OCI-LY1 (cell line): ENCODE results near the gene IL1R2.

Experiments used
- H2AFZ ChIP-seq: fragments of 200-600 bp; sonication (generic), shearing (Covaris generic); 2 replicates; pipeline ENCODE4 v1.6.0; 2014; ENCODE audit warnings: antibody characterized with exemption, mild to moderate bottlenecking, low read length
- H3F3A ChIP-seq: fragments of 200-600 bp; sonication (generic), shearing (Covaris generic); 2 replicates; pipeline ENCODE4 v1.6.0; 2014; ENCODE audit warnings: mild to moderate bottlenecking, antibody characterized with exemption, low read length, moderate library complexity; ENCODE audit not compliant: insufficient read depth
- H3K27ac ChIP-seq: fragments of 200-600 bp; sonication (generic); 2 replicates; pipeline ENCODE4 v1.5.1; 2014; ENCODE audit warnings: low read length, mixed run types, mild to moderate bottlenecking, low read depth; ENCODE audit not compliant: poor library complexity, severe bottlenecking
- H3K27me3 ChIP-seq: fragments of 200-600 bp; sonication (generic); 2 replicates; pipeline ENCODE4 v1.6.0; 2014; ENCODE audit warnings: antibody characterized with exemption, mild to moderate bottlenecking, low read length, moderate library complexity; ENCODE audit not compliant: insufficient read depth
- H3K36me3 ChIP-seq: fragments of 200-600 bp; sonication (generic); 2 replicates; pipeline ENCODE4 v1.6.1; 2014; ENCODE audit warnings: mild to moderate bottlenecking, antibody characterized with exemption, low read length, moderate library complexity, mixed read lengths; ENCODE audit not compliant: insufficient read depth
- H3K4me1 ChIP-seq: fragments of 200-600 bp; sonication (generic); 2 replicates; pipeline ENCODE4 v1.5.1; 2014; ENCODE audit warnings: mild to moderate bottlenecking, low read length, moderate library complexity; ENCODE audit not compliant: insufficient read depth, severe bottlenecking
- H3K4me2 ChIP-seq: fragments of 200-600 bp; sonication (generic), shearing (Covaris generic); 2 replicates; pipeline ENCODE4 v1.6.1; 2014; ENCODE audit warnings: low read length
- H3K4me3 ChIP-seq: fragments of 200-600 bp; sonication (generic); 2 replicates; pipeline ENCODE4 v1.5.1; 2014; ENCODE audit warnings: low read length, low read depth, mild to moderate bottlenecking, mixed read lengths; ENCODE audit not compliant: poor library complexity, severe bottlenecking
- H3K79me2 ChIP-seq: fragments of 200-600 bp; shearing (Covaris generic); 2 replicates; pipeline ENCODE4 v1.6.1; 2016; ENCODE audit warnings: mixed run types, low read length, mixed read lengths; ENCODE audit not compliant: insufficient read depth
- H3K9ac ChIP-seq: fragments of 200-600 bp; sonication (generic), shearing (Covaris generic); 2 replicates; pipeline ENCODE4 v1.6.1; 2014; ENCODE audit warnings: mild to moderate bottlenecking, low read length, mixed read lengths
- H3K9me2 ChIP-seq: fragments of 200-600 bp; sonication (generic), shearing (Covaris generic); 2 replicates; pipeline ENCODE4 v1.6.1; 2014; ENCODE audit warnings: low read depth, mild to moderate bottlenecking, low read length, mixed read lengths
- H3K9me3 ChIP-seq: fragments of 200-600 bp; shearing (Covaris generic); 2 replicates; pipeline ENCODE4 v1.6.1; 2014; ENCODE audit warnings: low read length, mixed read lengths
- H4K20me1 ChIP-seq: fragments of 200-600 bp; sonication (generic), shearing (Covaris generic); 2 replicates; pipeline ENCODE4 v1.6.0; 2016; ENCODE audit warnings: mild to moderate bottlenecking, low read length; ENCODE audit not compliant: insufficient read depth
- CTCF ChIP-seq: fragments of 200-600 bp; sonication (generic), shearing (Covaris generic); IDR thresholded peaks from 2 replicates; pipeline ENCODE4 v1.5.1; 2017; ENCODE audit warnings: mild to moderate bottlenecking, antibody characterized with exemption, low read length, moderate library complexity, mixed read lengths
- EZH2 ChIP-seq: fragments of 200-600 bp; sonication (generic), shearing (Covaris generic); IDR thresholded peaks from 2 replicates; pipeline ENCODE4 v1.8.0; 2017; ENCODE audit warnings: borderline replicate concordance, mixed run types, mild to moderate bottlenecking, antibody characterized with exemption, low read length, moderate library complexity, mixed read lengths

IL1R2 gene

GRCh38 chr2:101972621-101973434, 18.9 kb upstream of the IL1R2 start:
- Histone ChIP-seq H3K4me1 (no peaks in the 10 kb centered on the region), H3K9ac (no peak overlapping the region), H3K27ac (no peak overlapping the region)

GRCh38 chr2:101974663-101975062, 17.1 kb upstream of the IL1R2 start:
- Histone ChIP-seq H3K79me2 (no peaks in the 10 kb centered on the region), H3K4me1 (no peaks in the 10 kb centered on the region), H3K9me3 (no peaks in the 10 kb centered on the region), H4K20me1 (no peaks in the 10 kb centered on the region), H3K9me2 (no peaks in the 10 kb centered on the region), H3K36me3 (no peaks in the 10 kb centered on the region), H3F3A (no peaks in the 10 kb centered on the region), H3K9ac (no peak overlapping the region), H3K4me2 (no peak overlapping the region), H3K27me3 (no peaks in the 10 kb centered on the region), H3K4me3 (no peak overlapping the region), H3K27ac (no peak overlapping the region), H2AFZ (no peak overlapping the region)
- TF ChIP-seq CTCF (no peak), EZH2 (no peak)

More at GRCh38 chr2:101972621-101973434, 18.9 kb upstream of the IL1R2 start:
- no peaks in the 10 kb centered on the region for H3K9me2 ChIP-seq
- no peaks in the 10 kb centered on the region for H3K36me3 ChIP-seq
- no peaks in the 10 kb centered on the region for H4K20me1 ChIP-seq
- H2AFZ ChIP-seq, result no peak overlapping the region
- H3K27me3 ChIP-seq, result no peaks in the 10 kb centered on the region
- H3K79me2 ChIP-seq, result no peaks in the 10 kb centered on the region
- TF ChIP-seq CTCF (no peak), EZH2 (no peak)
- no peak overlapping the region for H3K4me2 ChIP-seq
- H3K9me3 ChIP-seq, result no peaks in the 10 kb centered on the region
- no peak overlapping the region for H3K4me3 ChIP-seq
- no peaks in the 10 kb centered on the region for H3F3A ChIP-seq

GRCh38 chr2:101975171-101975870, 16.4 kb upstream of the IL1R2 start:
- Histone ChIP-seq H3K27ac (no peak overlapping the region), H3K27me3 (no peaks in the 10 kb centered on the region), H2AFZ (no peak overlapping the region), H3K4me3 (no peak overlapping the region), H3F3A (no peaks in the 10 kb centered on the region), H3K4me1 (no peaks in the 10 kb centered on the region), H3K9me3 (no peaks in the 10 kb centered on the region), H3K4me2 (no peak overlapping the region), H3K9me2 (no peaks in the 10 kb centered on the region), H3K79me2 (no peaks in the 10 kb centered on the region), H3K9ac (no peak overlapping the region), H4K20me1 (no peaks in the 10 kb centered on the region), H3K36me3 (no peaks in the 10 kb centered on the region)
- no peak for TF ChIP-seq CTCF
- TF ChIP-seq EZH2, result no peak
